Keratinocyte (primary cell): ENCODE measurements around the gene NFIC. TPM values are rescaled to one million over a fixed set of nuclear protein-coding genes. Genes with fewer than 3 reads are reported as not detected.
A peak's percentile ranks its signal among the peaks of the same experiment; 100 is the strongest.

Source experiments
- DNase-seq: peaks from one replicate; pipeline ENCODE4 v3.0.0-alpha.2; 2011; ENCODE audit warnings: low read depth, missing footprints, low spot score
- FAIRE-seq: peaks from 2 replicates; lab custom pipeline; 2011; peaks lifted over from hg19 to GRCh38; lab: Jason Lieb, UNC
- H2AFZ ChIP-seq: 2 replicates; pipeline ENCODE4 v1.6.0; 2012; ENCODE audit warnings: low read length, control low read depth, inconsistent platforms; ENCODE audit not compliant: control insufficient read depth
- H3K27ac ChIP-seq: 2 replicates; pipeline ENCODE4 v1.5.1; 2011; ENCODE audit warnings: low read length; ENCODE audit not compliant: control insufficient read depth, insufficient read depth
- H3K27me3 ChIP-seq: 3 replicates; pipeline ENCODE4 v1.6.0; 2011; ENCODE audit warnings: low read length; ENCODE audit not compliant: control insufficient read depth, insufficient read depth; ENCODE audit errors: extremely low read depth
- H3K36me3 ChIP-seq, 2 experiments: 2 replicates in 1 of 2; 3 replicates in 1 of 2; pipeline ENCODE4 v1.5.1; 2011; ENCODE audit warnings: low read length in 2 of 2, mild to moderate bottlenecking in 1 of 2; ENCODE audit not compliant: control insufficient read depth in 2 of 2, insufficient read depth in 2 of 2; ENCODE audit errors: extremely low read depth in 1 of 2
- H3K4me1 ChIP-seq: 3 replicates; pipeline ENCODE4 v1.5.1; 2011; ENCODE audit warnings: low read length; ENCODE audit not compliant: control insufficient read depth, insufficient read depth; ENCODE audit errors: extremely low read depth
- H3K4me2 ChIP-seq: 3 replicates; pipeline ENCODE4 v1.6.0; 2011; ENCODE audit warnings: low read depth, low read length; ENCODE audit not compliant: control insufficient read depth, insufficient read depth; ENCODE audit errors: extremely low read depth
- H3K4me3 ChIP-seq, 3 experiments: fragments of 200-600 bp in 1 of 3; sonication (generic) in 1 of 3; 2 replicates in 2 of 3; 3 replicates in 1 of 3; pipeline ENCODE4 v1.5.1; 2011 to 2016; ENCODE audit warnings: low read length in 3 of 3, mild to moderate bottlenecking in 3 of 3, control low read depth in 2 of 3, inconsistent platforms in 1 of 3, low read depth in 1 of 3, mixed read lengths in 1 of 3, mixed run types in 1 of 3, moderate library complexity in 1 of 3; ENCODE audit not compliant: control insufficient read depth in 2 of 3, insufficient read depth in 2 of 3; ENCODE audit errors: extremely low read depth in 1 of 3
- H3K79me2 ChIP-seq: 2 replicates; pipeline ENCODE4 v1.6.0; 2012; ENCODE audit warnings: low read length; ENCODE audit not compliant: control insufficient read depth, insufficient read depth
- H3K9ac ChIP-seq: 3 replicates; pipeline ENCODE4 v1.6.0; 2011; ENCODE audit warnings: low read length; ENCODE audit not compliant: control insufficient read depth, insufficient read depth; ENCODE audit errors: extremely low read depth
- H3K9me1 ChIP-seq: 3 replicates; pipeline ENCODE4 v1.6.0; 2011; ENCODE audit warnings: low read length; ENCODE audit not compliant: control insufficient read depth, insufficient read depth; ENCODE audit errors: extremely low read depth
- H3K9me3 ChIP-seq: 2 replicates; pipeline ENCODE4 v1.5.1; 2012; ENCODE audit warnings: low read depth, low read length; ENCODE audit not compliant: control insufficient read depth
- H4K20me1 ChIP-seq: 3 replicates; pipeline ENCODE4 v1.6.0; 2011; ENCODE audit warnings: low read length; ENCODE audit not compliant: control insufficient read depth, insufficient read depth; ENCODE audit errors: extremely low read depth
- EZH2 ChIP-seq: IDR thresholded peaks from one replicate; pipeline ENCODE4 v1.6.1; 2012; ENCODE audit warnings: inconsistent platforms, mild to moderate bottlenecking, low read length, moderate library complexity
- dilution Hi-C: fragments of 300-500 bp; cut with MboI; formaldehyde crosslinking; loops from one replicate; pipeline ENCODE4 v1.7.0; 2020; ENCODE audit warnings: low sequenced_read_pairs; ENCODE audit not compliant: extremely low pct_ligation_motif_present
- polyA plus RNA-seq, 5 experiments: library from polyadenylated mRNA; depleted of rRNA in 3 of 5; stranded (reverse) in 3 of 5; stranded (forward) in 1 of 5; unstranded in 1 of 5; fragments of >200 nt; gene quantifications; 1 replicate in 1 of 5; 2 replicates in 3 of 5; 3 replicates in 1 of 5; pipeline versions ENCODE4 v1.2.1 to v1.2.3, GENCODE V29; 2011 to 2012; ENCODE audit warnings: missing spikeins in 2 of 5, low read depth in 1 of 5, low replicate concordance in 1 of 5
- TF ChIP-seq, protein P1 (sequence below), 3 experiments: IDR thresholded peaks in 1 of 3; conservative IDR thresholded peaks in 1 of 3; optimal IDR thresholded peaks in 1 of 3; 2 replicates in 2 of 3; 3 replicates in 1 of 3; pipeline versions ENCODE3 to v1.5.1; 2011; ENCODE audit warnings: low read length in 3 of 3, mild to moderate bottlenecking in 3 of 3, moderate library complexity in 2 of 3, control low read depth in 1 of 3, inconsistent platforms in 1 of 3; ENCODE audit not compliant: insufficient read depth in 2 of 3; ENCODE audit errors: extremely low read depth in 1 of 3

NFIC gene
- polyA plus RNA-seq, 1 donor (not counting 4 experiments of a cell fraction or from before 2014, with no cell fraction given), result 2.4 TPM

DNA sequence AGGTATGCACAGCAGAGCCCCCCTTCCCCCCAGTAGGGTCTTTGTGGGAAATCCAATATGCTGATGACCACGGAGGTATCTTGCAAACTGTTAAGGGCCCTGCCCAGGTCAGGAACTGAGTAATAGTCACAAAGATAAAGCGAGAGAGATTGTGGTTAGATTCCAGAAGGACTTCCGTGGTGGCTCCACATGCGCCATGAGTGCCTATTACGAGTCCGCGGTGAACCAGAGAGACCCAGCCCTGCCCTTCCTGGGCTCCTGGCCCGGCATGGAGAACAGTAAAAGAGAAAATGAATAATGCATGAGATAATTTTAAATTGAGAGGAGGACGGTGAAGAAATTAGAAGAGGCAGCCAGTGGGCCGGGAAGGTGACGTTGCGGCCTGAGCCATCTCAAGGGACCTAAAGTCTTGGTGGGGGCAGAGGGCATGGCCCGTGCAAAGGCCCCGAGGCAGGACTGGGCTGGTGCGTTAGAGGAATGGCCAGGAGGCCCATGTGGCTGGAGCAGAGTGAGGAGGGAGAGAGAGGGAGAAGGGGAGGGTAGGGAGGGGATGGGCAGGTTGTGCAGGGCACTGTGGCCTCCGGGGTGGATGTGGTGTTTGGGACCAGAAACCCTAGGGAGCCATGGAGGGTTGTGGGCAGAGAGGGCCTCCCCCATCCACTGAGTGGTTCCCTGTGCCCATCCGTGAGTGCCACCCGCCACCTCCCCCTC lies 46.6 kb upstream of the NFIC start:
- Histone ChIP-seq H3K79me2 (no peaks in the 10 kb centered on the region), H3K27me3 (peaks cover 16% of the 10 kb centered on the region), H3K4me3 (no peak overlapping the region), H3K4me2 (peak overlapping the region; percentile 20), H3K4me1 (peaks cover 3% of the 10 kb centered on the region), H3K36me3 (no peaks in the 10 kb centered on the region), H3K9me1 (no peaks in the 10 kb centered on the region), H3K9ac (no peak overlapping the region), H3K27ac (no peak overlapping the region), H4K20me1 (no peaks in the 10 kb centered on the region), H2AFZ (no peak overlapping the region), H3K9me3 (no peaks in the 10 kb centered on the region)
- dilution Hi-C loops, result no loop called here
- no peak for FAIRE-seq
- DNase-seq, result no peak
- no peak for TF ChIP-seq EZH2
- TF ChIP-seq, protein P1, sequence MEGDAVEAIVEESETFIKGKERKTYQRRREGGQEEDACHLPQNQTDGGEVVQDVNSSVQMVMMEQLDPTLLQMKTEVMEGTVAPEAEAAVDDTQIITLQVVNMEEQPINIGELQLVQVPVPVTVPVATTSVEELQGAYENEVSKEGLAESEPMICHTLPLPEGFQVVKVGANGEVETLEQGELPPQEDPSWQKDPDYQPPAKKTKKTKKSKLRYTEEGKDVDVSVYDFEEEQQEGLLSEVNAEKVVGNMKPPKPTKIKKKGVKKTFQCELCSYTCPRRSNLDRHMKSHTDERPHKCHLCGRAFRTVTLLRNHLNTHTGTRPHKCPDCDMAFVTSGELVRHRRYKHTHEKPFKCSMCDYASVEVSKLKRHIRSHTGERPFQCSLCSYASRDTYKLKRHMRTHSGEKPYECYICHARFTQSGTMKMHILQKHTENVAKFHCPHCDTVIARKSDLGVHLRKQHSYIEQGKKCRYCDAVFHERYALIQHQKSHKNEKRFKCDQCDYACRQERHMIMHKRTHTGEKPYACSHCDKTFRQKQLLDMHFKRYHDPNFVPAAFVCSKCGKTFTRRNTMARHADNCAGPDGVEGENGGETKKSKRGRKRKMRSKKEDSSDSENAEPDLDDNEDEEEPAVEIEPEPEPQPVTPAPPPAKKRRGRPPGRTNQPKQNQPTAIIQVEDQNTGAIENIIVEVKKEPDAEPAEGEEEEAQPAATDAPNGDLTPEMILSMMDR (optimal IDR thresholded peaks at IDR 0.05 in 1 of 3, IDR thresholded peaks at IDR 0.05 in 1 of 3, conservative IDR thresholded peaks at IDR 0.05 in 1 of 3; ENCODE audit: extremely low read depth in 1 of 3, insufficient read depth in 2 of 3, low read length in 3 of 3), result no peak

DNA sequence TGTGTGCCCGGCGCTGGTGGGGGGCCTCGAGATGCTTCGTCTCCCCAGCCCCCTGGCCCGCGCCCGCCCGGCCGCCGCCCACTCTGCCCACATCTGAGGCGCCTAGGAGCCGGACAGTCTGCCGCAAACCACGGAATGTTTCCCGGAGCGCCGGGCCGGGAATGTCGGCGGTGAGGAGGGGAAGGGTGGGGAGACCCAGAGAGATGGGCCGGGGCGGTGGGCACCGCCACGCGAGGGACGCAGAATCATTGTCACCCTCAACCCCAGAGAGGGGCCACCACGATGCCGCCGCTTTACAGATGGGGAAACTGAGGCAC lies 46.1 kb upstream of the NFIC start:
- TF ChIP-seq EZH2, result no peak
- TF ChIP-seq, protein P1 (optimal IDR thresholded peaks at IDR 0.05 in 1 of 3, IDR thresholded peaks at IDR 0.05 in 1 of 3, conservative IDR thresholded peaks at IDR 0.05 in 1 of 3; ENCODE audit: extremely low read depth in 1 of 3, insufficient read depth in 2 of 3, low read length in 3 of 3), result no peak
- DNase-seq (no peak), FAIRE-seq (no peak)
- Histone ChIP-seq H3K36me3 (no peaks in the 10 kb centered on the region), H2AFZ (no peak overlapping the region), H3K27ac (no peak overlapping the region), H3K9me3 (no peaks in the 10 kb centered on the region), H3K27me3 (peaks cover 13% of the 10 kb centered on the region), H4K20me1 (no peaks in the 10 kb centered on the region), H3K79me2 (no peaks in the 10 kb centered on the region), H3K4me1 (peaks cover 3% of the 10 kb centered on the region), H3K9ac (no peak overlapping the region), H3K9me1 (no peaks in the 10 kb centered on the region), H3K4me2 (no peak overlapping the region), H3K4me3 (no peak overlapping the region)
- dilution Hi-C loops, result no loop called here
